Hypothalamus (tissue), 51 donors: Measurements from ENCODE around the gene NAALADL2.
"Not testable (repeated sequence)": the region's sequence is repeated elsewhere in the genome, so short reads cannot be mapped to it uniquely, and the experiment has no call there.

Experiments
- DNase-seq, 51 donors: peaks; one replicate each; lab custom pipeline; 2025; lab: John Stamatoyannopoulos, UW

NAALADL2 gene

DNA sequence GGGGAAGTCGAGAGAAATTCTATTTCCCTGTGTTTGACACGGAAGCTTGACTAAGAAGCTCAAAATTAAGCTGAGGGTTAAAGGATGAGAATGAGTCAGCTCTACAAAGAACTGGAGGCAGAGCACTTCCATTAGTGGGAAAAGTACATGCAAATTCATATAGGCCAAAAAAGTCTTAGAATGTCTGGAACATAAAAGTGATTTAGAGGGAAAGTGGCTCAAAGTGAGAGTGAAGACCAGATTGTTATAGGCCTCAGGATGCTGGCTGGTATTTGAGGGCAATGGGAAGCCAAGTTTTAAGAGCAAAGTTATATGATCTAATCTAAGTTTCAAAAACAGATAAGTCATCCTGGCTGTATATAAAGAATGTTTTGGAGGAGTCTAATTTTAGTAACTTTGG is 857.3 kb downstream of the NAALADL2 start:
- no peak for DNase-seq

DNA sequence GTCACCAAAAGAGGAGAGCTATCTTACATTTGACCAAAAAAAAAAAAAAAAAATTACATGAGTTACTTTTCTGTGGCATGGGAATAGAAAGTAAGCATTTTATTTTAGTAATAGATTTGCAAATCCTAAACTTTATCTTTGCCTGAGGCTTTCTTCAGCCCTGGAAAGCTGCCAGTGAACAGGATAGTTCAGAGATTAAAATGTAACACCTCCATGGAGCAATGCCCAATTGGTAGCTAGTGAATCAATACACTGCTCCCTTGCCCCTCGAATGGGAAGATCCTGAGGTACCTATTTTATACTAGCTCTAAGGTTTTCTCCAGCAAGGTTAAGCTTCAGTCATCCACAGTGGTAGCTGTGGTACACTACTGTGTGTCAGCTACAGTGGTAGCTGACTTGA is 867.1 kb downstream of the NAALADL2 start:
- no peak for DNase-seq

DNA sequence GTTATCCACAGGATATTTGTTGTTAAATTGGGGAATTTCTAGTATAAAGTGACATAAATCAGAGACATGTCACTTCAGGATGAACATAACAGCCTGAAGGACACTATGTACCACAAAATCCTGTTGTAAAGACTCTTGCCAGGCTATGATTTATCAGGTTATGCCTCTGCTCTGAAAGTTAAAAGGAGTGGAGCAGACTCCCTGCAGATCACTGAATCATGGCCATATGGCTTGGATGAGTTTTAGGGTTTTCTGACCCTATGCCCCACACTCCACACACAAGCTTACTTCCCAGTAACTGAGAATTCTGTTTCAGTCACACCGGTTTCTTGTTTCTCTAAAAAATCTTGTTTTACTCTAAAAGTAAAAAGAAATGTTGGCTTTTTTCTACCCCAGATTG is 869.4 kb downstream of the NAALADL2 start:
- DNase-seq, result no peak

DNA sequence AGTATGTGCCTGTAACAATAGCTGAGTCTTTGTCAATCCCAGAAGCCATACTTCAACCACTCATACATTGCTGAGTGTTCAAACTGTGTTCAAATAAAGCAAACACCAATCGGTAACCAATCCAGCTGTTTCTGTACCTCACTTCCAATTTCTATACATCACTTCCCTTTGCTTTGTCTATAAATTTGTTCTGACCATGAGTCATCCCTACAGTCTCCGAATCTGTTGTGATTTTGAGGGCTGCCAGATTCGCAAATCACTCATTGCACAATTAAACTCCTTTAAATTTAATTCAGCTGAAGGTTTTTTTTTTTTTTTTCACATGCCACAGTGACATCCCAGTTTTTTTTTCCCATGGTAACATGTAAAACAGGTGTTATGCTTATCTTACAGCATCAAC is 870.3 kb downstream of the NAALADL2 start:
- no peak for DNase-seq

DNA sequence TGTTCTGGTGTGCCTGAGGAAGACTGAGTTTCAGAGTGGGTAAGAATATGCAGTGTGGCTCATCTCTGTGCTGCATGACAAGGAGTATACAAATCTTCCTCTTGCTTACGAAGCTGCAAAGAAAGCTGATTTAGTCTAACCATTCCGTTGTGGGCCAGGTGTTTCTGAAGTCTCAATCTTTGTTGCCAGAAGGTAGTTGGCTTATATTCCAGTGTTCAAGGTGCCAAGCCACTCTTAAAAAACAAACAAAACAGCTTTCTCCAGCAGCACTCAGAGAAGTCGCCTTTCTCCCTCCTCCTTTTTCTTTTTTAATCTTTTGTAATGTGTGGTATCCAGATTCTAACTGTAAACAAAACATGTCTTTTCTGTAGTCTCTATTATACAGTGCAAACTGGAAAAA is 872.4 kb downstream of the NAALADL2 start:
- DNase-seq, result no peak

DNA sequence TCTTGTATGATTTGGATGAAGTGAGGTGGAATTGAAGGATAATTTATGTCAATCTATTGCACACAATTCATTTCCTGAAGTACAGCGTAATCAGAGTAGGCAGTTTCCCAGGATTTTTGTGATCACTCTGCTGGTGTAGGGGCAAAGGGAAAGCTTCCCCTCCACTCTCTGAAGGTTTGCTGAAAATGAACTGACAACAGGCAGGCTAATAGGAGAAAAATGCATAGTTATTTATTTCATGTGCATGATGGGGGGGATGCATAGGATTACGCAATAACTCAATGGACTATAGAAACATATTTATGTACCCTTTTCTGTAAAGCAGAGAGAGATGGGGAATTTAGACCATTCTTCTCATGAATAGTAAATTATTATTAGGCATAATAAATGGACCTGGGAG is 872.9 kb downstream of the NAALADL2 start:
- no peak for DNase-seq

DNA sequence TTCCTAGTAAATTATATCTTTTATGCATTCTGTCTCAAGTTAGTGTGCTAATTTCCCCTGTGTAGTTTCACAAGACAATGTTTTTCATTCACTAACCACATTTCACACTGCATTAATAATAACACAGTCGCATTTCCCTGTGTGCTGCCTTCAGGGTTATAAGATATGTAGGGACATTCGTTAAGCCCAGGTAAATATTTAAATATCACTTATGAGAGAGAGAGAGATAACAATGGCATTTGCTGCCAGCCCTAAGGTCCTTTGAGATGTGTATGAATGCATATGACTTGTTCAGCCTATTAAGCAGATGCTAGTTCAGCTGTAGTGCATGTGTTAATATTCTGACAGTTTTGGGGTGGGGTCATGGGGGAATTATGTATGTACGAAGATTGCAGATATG is 876.7 kb downstream of the NAALADL2 start:
- DNase-seq, result no peak

DNA sequence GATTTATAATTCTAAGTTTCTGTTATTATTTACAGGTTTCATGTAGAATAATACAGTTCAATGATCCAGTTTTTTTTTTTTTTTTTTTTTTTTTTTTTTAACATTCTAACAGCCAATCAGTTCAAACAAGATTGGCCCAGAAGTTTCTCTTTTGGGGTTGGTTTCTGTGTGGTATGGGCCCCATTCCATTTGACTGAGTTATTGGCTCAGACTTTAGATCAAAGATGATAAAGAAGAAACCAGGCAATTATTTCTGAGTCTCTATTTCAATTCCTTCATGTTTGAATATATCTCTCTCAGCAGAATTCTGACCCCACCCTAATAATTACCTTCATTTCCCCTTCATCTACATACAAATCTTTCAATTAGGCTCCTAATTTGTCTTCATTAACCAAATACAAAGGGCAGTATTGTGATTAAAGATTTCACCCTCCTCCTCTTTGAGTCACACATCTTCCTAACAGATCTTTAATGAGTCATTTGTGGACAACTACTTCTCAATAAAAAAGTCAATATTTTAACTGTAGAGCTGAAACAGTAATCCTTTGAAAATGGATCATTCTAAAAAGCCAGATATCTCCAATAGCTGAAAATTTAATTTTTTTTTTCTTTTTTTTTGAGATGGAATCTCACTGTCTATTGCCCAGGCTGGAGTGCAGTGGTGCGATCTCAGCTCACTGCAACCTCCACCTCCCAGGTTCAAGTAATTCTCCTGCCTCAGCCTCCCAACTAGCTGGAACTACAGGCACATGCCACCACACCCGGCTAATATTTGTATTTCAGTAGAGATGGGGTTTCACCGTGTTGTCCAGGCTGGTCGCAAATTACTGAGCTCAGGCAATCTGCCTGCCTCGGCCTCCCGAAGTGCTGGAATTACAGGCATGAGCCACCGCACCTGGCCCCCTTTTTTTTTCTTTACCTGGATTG is 878.8 kb downstream of the NAALADL2 start:
- no peak for DNase-seq

DNA sequence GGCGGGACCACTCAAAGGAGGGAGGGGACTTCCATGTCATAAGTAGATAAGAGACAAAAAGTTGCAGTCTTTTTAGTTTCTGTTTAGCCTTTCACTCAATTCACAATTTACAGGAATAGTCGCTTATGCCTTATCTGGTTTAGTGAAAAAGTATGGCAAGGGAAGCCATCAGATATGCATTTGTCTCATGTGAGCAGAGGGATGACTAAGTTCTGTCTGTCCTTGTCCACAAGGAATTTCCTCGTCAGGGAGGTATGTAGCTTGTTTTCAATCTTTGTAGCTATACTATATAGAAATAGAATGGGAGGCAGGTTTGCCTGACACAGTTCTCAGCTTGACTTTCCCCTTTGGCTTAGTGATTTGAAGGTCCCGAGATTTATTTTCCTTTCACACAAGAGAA is 882.8 kb downstream of the NAALADL2 start:
- no peak for DNase-seq

DNA sequence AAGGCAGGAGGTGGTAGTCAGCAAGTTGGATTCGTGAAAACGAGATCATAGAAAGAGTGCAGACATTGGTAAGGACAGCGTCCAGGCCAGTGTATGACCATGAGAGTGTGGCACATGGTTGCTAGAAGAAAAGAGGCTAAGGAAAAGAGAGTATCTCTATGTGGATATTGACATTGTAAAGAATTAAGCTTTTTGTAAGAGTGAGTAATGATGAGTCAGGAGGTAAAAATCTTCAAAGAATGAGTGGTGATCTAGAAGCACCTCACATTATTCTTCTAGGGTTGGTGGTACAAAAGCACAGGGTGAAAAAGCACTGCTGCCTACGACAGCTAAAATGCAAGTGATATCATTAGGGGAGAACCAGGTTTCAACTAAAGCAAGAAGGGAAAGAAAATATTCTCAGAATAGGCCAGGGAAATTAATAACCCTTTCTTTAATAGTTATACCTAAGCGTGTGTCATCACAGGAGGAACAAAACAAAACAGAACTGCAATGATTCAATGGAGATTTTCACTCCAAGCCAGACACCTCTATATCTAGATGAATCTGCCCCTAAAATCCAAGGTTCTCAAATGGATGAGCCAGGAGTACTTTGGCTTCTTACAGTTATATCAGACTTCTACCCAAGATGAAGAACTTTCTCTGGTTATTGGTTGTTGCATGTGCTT is 884.7 kb downstream of the NAALADL2 start:
- no peak for DNase-seq

DNA sequence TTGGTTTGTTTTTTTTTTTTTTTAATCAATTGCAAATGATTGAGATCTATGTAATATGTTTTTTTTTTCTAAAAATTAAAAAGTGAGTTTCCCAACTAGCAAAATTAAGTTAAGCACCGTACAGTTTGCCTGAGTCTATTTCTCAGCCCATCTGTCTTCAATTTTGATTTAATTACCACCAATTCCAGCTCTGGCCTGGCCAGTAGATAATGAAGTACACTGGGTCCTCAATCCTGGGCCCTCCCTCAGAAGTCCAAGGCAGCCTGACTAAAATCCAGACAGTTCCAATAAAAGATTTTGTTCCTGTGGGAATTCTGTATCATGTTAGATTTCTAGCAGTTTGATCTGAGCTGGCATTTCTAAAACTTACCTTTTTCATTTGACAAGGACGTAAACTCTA is 887.2 kb downstream of the NAALADL2 start:
- no peak for DNase-seq

DNA sequence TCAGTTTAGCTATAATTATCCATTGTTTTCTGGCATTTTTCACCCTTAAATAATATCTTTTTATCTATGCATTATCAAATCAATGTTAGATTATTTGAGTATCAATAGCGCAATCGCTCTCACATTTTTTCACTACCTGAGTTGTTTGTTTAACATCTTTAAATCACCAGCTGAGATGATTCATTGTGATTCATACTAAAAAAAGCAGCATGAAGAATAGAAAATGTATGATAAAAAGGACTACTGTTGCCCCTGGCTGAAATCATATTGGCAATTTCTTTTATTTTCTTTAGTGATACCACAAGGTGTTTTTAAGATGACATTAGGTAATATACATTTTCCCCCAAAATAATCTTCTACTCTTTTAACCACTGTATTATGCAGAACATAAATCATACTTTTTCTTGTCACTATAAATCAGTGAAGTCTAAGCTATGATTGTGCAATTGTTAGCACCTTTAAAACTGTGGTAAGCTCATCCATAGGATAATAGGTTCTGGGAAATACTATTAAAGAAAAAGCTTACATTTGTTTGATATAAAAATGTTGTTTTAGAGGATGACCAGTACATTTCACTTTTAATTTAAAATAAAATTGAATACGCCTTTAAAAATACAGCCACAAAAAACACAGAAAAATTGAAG is 889.1 kb downstream of the NAALADL2 start:
- no peak for DNase-seq

DNA sequence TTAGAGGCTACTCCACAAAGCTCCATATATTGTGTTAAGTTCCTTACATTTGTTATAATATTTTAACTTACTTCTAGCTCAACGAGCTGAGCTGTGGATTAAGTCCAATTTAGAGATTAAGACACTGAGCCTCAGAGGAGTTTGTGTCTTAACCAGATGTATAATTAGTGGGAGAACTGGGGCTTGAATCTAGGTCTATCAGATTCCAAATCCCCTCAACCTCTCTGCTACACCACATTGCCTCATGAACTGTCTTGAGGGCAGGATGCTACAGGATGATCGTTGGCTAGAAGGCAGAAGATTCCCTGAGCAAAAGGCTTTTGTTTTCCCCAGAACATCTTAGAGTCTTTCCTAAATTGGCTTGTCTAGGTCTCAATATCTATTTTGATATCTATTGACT is 890.8 kb downstream of the NAALADL2 start:
- no peak for DNase-seq

DNA sequence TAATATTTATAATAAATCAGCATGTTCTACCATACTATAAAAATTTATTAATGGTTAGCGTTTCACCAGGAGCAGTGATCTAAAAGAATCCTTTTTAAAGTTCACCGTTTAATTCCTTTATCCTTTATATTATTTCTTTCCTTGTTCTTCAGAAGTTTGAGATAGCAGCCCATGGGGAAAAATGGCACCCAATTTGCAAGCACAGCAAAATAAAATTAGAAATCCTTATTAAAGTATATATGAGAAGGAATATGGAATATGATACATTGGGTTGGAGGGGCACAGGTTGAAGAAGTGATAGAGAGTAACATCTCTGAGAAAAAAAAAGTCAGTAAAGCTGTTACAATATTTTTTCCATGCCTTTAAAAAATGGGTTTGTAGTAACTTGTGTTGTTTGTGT is 892.0 kb downstream of the NAALADL2 start:
- DNase-seq, result no peak

DNA sequence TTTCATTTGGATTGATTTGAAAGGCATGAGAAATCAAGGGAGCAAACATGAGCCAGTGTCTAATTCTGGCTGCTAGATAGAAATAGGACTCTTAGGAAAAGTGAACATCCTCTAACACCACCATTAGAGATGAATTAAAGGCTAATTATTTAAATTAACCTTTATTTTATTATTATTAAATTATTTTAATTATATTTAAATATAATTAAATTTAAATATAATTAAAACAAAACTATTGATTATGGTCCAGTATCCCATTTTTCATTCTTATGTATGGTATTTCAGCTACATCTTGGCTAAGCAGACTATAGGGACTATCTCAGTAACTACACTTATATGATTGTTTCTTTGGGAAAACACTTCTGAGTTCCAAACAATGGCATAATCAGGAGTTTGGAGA is 904.8 kb downstream of the NAALADL2 start:
- DNase-seq, result no peak

DNA sequence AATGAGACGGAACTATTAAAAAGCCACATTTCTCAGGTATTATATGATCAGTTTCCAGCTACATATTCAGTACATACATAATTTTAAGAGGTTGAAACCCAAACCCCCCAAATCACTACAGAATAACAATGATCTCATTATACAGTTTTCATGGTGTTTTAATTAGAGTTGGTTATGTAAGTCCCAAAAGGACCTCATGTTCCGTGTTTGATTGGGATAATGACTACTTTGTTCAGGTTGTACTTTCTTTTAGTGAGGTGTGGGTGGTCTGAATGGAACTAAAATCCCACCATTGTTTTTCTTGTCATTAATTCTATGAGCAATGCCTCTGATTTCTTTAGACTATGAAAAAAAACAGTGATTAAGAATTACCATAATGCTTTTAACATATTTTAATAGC is 905.6 kb downstream of the NAALADL2 start:
- DNase-seq, result peak in 1 of 51 donors; percentile 37

DNA sequence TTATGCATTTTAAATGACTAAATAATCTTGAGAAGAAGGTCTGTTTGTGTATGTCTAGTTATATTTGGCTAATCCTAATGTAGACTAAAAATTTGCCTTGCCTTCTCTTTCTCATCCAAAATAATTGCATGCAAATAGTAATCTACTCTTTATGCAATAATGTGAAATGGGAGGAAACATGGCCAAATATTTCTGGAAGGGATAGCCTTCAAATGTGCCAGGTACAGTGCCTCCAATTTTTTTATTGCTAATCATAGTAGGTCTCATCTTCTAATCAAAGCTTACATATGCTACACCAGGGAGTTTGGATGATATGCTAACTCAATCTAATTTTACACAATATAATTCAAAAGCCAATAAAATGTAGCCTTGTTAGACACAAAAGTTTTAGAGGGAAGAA is 911.3 kb downstream of the NAALADL2 start:
- DNase-seq, result no peak

DNA sequence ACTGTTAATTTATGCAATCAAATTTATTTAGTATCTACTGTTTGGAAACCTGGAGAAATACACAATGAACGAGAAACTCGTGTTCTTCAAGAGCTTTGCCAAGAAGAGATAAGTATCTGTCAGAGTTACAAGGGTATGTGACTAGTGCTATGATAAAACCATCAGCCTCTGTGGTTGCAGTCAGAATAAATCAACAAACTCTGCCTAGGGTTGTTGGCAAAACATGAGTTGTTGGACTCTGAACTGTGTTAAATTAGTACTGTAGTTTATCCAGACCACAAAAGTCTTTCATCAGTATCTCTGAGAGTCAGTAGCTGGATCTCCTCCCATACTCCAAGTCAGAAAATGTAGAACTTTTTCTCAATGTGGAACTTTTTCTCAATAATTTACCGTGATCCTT is 918.4 kb downstream of the NAALADL2 start:
- no peak for DNase-seq

DNA sequence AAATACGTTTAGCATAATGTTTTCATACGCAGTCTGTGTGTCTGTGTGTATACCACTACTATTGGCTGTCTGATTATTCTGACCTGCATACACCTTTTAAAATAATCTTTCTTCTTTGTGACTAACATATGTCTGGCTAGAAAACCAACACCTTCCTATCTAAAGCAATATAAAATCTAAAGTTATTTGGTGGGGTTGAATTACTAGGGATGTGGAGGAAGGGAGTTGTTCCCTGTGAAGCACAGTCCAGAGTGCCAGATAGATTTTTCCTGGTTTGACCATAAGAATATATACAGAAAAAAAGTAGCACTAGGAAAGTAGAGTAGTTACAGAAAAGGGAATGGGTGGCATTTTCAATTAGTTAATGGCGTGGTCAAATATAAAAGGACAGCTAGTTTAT is 918.8 kb downstream of the NAALADL2 start:
- no peak for DNase-seq

DNA sequence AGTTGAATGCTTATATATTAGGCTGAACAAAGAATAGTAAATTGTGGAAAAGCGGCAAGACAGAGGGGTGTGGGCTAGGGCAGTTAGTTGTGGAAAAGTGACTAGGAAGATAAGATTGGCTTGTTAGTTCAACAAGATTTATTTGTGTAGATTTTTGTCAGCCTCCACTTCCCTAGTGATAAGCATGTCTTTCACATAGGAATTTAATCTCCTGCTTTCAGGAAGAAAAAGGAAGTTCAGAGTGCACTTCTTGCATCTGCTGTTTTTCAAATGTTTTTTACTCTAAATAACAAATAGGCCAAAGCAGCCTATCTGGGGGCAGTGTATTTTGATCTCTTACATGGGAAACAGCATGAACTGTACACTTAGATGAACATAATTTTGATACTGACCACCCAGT is 919.9 kb downstream of the NAALADL2 start:
- DNase-seq, result no peak

DNA sequence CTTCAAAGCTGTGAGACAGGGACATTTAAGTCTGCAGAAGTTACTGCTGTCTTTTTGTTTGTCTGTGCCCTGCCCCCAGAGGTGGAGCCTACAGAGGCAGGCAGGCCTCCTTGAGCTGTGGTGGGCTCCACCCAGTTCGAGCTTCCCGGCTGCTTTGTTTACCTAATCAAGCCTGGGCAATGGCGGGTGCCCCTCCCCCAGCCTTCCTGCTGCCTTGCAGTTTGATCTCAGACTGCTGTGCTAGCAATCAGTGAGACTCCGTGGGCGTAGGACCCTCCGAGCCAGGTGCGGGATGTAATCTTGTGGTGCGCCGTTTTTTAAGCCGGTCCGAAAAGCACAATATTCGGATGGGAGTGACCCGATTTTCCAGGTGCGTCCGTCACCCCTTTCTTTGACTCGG is 928.0 kb downstream of the NAALADL2 start:
- not testable (repeated sequence) for DNase-seq

DNA sequence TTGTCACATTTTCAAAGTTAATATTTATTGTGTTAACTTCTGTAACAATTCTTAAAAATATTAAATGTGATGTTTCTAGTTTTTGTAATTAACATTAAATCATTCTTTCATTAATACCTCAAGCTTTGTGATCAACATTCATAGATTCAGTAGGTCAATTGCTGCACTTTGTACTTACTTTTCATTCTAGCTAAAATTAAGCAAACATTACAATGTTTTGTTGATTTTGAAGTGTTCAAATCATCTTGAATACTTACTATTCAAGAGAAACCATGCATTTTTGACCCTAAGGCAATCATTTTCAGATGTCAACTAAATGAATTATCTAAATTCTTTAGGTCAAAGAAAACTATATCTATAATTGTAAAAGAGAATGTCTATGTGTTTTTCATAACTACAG is 933.1 kb downstream of the NAALADL2 start:
- no peak for DNase-seq
